Small intestine (tissue), 7 donors: Measurements from ENCODE around the gene VCAN. TPM values are rescaled to one million over a fixed set of nuclear protein-coding genes. Genes with fewer than 3 reads are reported as not detected.

ENCODE experiments used
- DNase-seq, 2 donors: peaks; one replicate each; pipeline versions ENCODE4 v3.0.0 to v3.0.0-alpha.2; 2013
- FAIRE-seq: peaks from 2 replicates; lab custom pipeline; 2012; peaks lifted over from hg19 to GRCh38; lab: Jason Lieb, UNC
- H3K27ac ChIP-seq, 3 donors: one replicate each; pipeline ENCODE4 v1.5.1; 2013; ENCODE audit warnings: low read length in 2 of 3, mild to moderate bottlenecking in 2 of 3, control low read depth in 1 of 3, inconsistent platforms in 1 of 3, low read depth in 1 of 3, moderate library complexity in 1 of 3
- H3K27me3 ChIP-seq, 3 donors: one replicate each; pipeline ENCODE4 v1.6.1; 2013; ENCODE audit warnings: low read length in 3 of 3, inconsistent platforms in 1 of 3; ENCODE audit not compliant: control insufficient read depth in 3 of 3, insufficient read depth in 3 of 3
- H3K36me3 ChIP-seq, 3 donors: one replicate each; pipeline ENCODE4 v1.6.1; 2013; ENCODE audit warnings: low read length in 3 of 3, inconsistent platforms in 1 of 3, low read depth in 1 of 3, mild to moderate bottlenecking in 1 of 3, moderate library complexity in 1 of 3; ENCODE audit not compliant: control insufficient read depth in 3 of 3, insufficient read depth in 2 of 3
- H3K4me1 ChIP-seq, 3 donors: one replicate each; pipeline ENCODE4 v1.6.1; 2013; ENCODE audit warnings: low read length in 2 of 3, inconsistent platforms in 1 of 3, low read depth in 1 of 3, mild to moderate bottlenecking in 1 of 3, moderate library complexity in 1 of 3; ENCODE audit not compliant: control insufficient read depth in 3 of 3, insufficient read depth in 2 of 3
- H3K4me3 ChIP-seq, 3 donors: one replicate each; pipeline ENCODE4 v1.5.1; 2013; ENCODE audit warnings: low read length in 3 of 3, control low read depth in 1 of 3, inconsistent platforms in 1 of 3, low read depth in 1 of 3, mild to moderate bottlenecking in 1 of 3, moderate library complexity in 1 of 3
- H3K9me3 ChIP-seq, 2 donors: one replicate each; pipeline ENCODE4 v1.6.1; 2013; ENCODE audit warnings: low read depth in 1 of 2, low read length in 1 of 2; ENCODE audit not compliant: control insufficient read depth in 2 of 2, insufficient read depth in 1 of 2
- WGBS, 3 donors: extraction: QIAGEN DNeasy Blood & Tissue Kit; methylation state at CpG; one replicate each; pipeline ENCODE4 v1.1.7; 2013; 5-methylcytosine and 5-hydroxymethylcytosine counted together
- polyA plus RNA-seq, 4 donors: library from polyadenylated mRNA; stranded (reverse) in 3 of 4; unstranded in 1 of 4; fragments of 200-250 nt in 3 of 4; fragments of 120-200 nt in 1 of 4; gene quantifications; one replicate each; pipeline versions ENCODE4 v1.2.1 to v1.2.3, GENCODE V29; 2013
- donor health status: healthy with polysubstance abuse.
- donor health status: control.
- donor health status: control.
- donor health status: Bipolar disorder and iron deficiency.
- donor health status: healthy.

The VCAN gene
- polyA plus RNA-seq, 4 donors = 0.67 to 66.4 (median 2.0) TPM

DNA sequence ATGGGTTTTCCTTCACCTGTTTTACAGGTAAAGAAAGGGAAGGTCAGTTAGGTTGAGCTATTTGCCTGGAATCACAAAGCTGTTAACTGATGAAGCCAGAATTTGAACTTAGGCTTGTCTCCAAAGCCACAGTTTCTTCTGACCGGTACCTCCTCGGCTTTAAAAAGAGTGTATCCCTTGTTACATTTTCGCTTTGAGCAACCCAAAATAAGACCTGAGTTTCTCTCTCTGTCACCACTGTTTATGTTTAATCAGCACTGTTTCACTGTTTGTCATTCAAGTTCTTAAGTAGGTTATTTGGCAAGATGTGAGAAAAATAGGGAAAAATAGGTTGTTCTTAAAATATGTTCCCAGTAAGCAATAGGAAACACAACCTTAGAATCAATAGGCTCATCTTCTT lies 84.6 kb downstream of the VCAN start:
- peaks cover 0 to 3% (median 0%) of the 10 kb centered on the region in 3 donors for H3K27me3 ChIP-seq
- H3K9me3 ChIP-seq = no peaks in the 10 kb centered on the region
- H3K4me1 ChIP-seq = peaks cover 0 to 6% (median 4%) of the 10 kb centered on the region in 3 donors
- DNase-seq (no peak), FAIRE-seq (no peak)
- no peak overlapping the region for H3K4me3 ChIP-seq
- whole genome bisulfite sequencing, 3 donors = 52 to 72% (median 57%) methylated on average over 3 of the region's 3 CpGs
- no peak overlapping the region for H3K27ac ChIP-seq
- H3K36me3 ChIP-seq = peaks cover 0 to 6% (median 0%) of the 10 kb centered on the region in 3 donors

- WGBS, 3 donors = 60 to 65% (median 63%) methylated on average over 5 of the region's 5 CpGs
- FAIRE-seq (no peak), DNase-seq (peak in 1 of 2 donors; percentile 11)
- Histone ChIP-seq H3K36me3 (peaks cover 0 to 2% (median 0%) of the 10 kb centered on the region in 3 donors), H3K27ac (peak overlapping the region in 1 of 3 donors; percentile 31), H3K4me1 (peaks cover 0 to 10% (median 4%) of the 10 kb centered on the region in 3 donors), H3K9me3 (no peaks in the 10 kb centered on the region), H3K4me3 (peak overlapping the region in 1 of 3 donors; percentile 7), H3K27me3 (peaks cover 0 to 3% (median 0%) of the 10 kb centered on the region in 3 donors)
Measured at GRCh38 chr5:83559118-83559785, 87.7 kb downstream of the VCAN start.

GRCh38 chr5:83562071-83562606 lies 90.6 kb downstream of the VCAN start:
- FAIRE-seq (no peak), DNase-seq (no peak)
- Histone ChIP-seq H3K4me1 (peaks cover 0 to 10% (median 4%) of the 10 kb centered on the region in 3 donors), H3K36me3 (peaks cover 0 to 2% (median 0%) of the 10 kb centered on the region in 3 donors), H3K27ac (no peak overlapping the region), H3K9me3 (no peaks in the 10 kb centered on the region), H3K27me3 (peaks cover 0 to 3% (median 0%) of the 10 kb centered on the region in 3 donors), H3K4me3 (no peak overlapping the region)
- 54 to 58% (median 57%) methylated on average over 1 of the region's 1 CpG for WGBS, 3 donors

- 66 to 82% (median 78%) methylated on average over 5 of the region's 5 CpGs for WGBS, 3 donors
- H3K36me3 ChIP-seq = peaks cover 0 to 2% (median 0%) of the 10 kb centered on the region in 3 donors
- no peak for FAIRE-seq
- H3K27ac ChIP-seq = peak overlapping the region in 1 of 3 donors; percentile 20
- H3K4me3 ChIP-seq = no peak overlapping the region
- peak in 1 of 2 donors; percentile 11 for DNase-seq
- H3K27me3 ChIP-seq = peaks cover 0 to 3% (median 0%) of the 10 kb centered on the region in 3 donors
- peaks cover 0 to 10% (median 4%) of the 10 kb centered on the region in 3 donors for H3K4me1 ChIP-seq
- H3K9me3 ChIP-seq = no peaks in the 10 kb centered on the region
Measured at GRCh38 chr5:83562791-83563557, 91.4 kb downstream of the VCAN start.

DNA sequence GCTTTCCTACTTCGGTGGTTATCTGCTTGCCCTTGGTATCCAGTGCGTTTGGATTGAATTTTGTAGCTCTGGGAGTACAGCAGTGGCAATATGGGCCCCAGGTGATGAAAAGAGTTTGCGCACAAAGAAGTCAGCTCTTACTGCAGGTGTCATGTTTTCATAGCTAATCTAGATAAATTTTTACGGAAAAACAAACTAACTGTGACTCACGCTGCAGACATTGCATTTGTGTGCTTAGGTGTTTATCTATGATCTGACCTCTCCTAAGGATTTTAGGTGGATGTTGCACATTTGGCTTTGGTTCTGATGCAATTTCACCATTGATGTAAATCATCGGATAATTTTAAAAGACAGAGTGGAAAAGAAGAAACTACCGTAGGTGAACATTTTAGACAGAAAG lies 92.1 kb downstream of the VCAN start:
- Histone ChIP-seq H3K27ac (no peak overlapping the region), H3K4me1 (peaks cover 0 to 10% (median 4%) of the 10 kb centered on the region in 3 donors), H3K4me3 (no peak overlapping the region), H3K9me3 (no peaks in the 10 kb centered on the region), H3K36me3 (peaks cover 0 to 2% (median 0%) of the 10 kb centered on the region in 3 donors), H3K27me3 (peaks cover 0 to 3% (median 0%) of the 10 kb centered on the region in 3 donors)
- no peak for FAIRE-seq
- DNase-seq = peak in 1 of 2 donors; percentile 11
- WGBS, 3 donors = 31 to 60% (median 34%) methylated on average over 7 of the region's 7 CpGs

GRCh38 chr5:83564069-83564749 lies 92.7 kb downstream of the VCAN start:
- H3K4me1 ChIP-seq = peaks cover 0 to 7% (median 3%) of the 10 kb centered on the region in 3 donors
- no peak overlapping the region for H3K27ac ChIP-seq
- peaks cover 0 to 3% (median 0%) of the 10 kb centered on the region in 3 donors for H3K27me3 ChIP-seq
- DNase-seq (peak; percentile 36 to 56), FAIRE-seq (peak; percentile 89)
- H3K9me3 ChIP-seq = no peaks in the 10 kb centered on the region
- WGBS, 3 donors = 13 to 20% (median 17%) methylated on average over 5 of the region's 5 CpGs
- H3K4me3 ChIP-seq = no peak overlapping the region
- H3K36me3 ChIP-seq = peaks cover 0 to 2% (median 0%) of the 10 kb centered on the region in 3 donors

DNA sequence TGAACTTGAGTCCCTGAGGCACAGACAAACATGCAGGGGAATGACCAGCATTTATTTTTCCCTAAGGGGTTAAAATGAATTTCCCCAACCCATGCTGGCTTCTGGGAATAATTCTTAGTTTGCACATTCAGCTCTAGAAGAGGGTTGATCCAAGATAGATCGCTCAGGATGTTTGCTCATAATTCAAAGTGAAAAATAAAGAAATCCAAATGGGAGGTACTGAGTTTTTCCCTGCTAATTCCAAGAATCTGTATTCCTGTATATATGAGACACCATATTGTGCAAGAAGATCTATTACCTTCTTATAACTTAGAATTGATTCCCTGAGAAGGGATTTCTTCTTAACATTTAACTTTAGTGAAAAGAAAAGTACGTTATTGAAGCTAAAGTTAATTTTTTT lies 96.2 kb downstream of the VCAN start:
- Histone ChIP-seq H3K9me3 (no peaks in the 10 kb centered on the region), H3K4me3 (no peak overlapping the region), H3K4me1 (peaks cover 0 to 3% (median 0%) of the 10 kb centered on the region in 3 donors), H3K27ac (no peak overlapping the region), H3K36me3 (no peaks in the 10 kb centered on the region), H3K27me3 (no peaks in the 10 kb centered on the region)
- FAIRE-seq (no peak), DNase-seq (no peak)
- WGBS, 3 donors = 56 to 81% (median 74%) methylated on average over 2 of the region's 2 CpGs

DNA sequence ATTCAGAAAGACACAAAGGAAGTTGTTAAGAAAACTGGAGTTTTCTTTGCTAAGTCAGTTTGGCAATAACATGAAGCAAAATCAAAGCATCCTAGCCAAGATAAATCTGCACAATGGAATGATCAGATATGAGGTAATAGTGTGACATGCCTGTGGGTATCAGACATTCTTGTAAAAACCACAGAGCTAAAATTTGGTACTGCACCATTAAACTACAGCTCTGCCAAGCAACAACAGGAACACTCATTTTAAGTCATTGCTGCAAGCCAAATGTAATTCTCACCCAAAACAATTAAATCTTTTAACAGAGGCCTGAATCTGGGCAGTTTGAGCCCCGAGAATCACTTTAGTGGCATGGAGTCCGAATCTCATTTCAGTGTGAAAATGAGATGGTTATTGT lies 96.6 kb downstream of the VCAN start:
- no peak for FAIRE-seq
- Histone ChIP-seq H3K27ac (no peak overlapping the region), H3K4me3 (no peak overlapping the region), H3K9me3 (no peaks in the 10 kb centered on the region), H3K4me1 (no peaks in the 10 kb centered on the region), H3K36me3 (no peaks in the 10 kb centered on the region), H3K27me3 (no peaks in the 10 kb centered on the region)
- WGBS, 3 donors = 58 to 74% (median 72%) methylated on average over 2 of the region's 2 CpGs
- DNase-seq = no peak
